WTC11 (cell line): Measurements from ENCODE around the gene TMEM86B.

Experiments used
- FOXP1 ChIP-seq: sonication (generic); formaldehyde crosslinking; IDR thresholded peaks from 2 replicates; pipeline ENCODE4 v1.8.0; 2022; ENCODE audit warnings: missing genetic modification reagents, mild to moderate bottlenecking, moderate library complexity, borderline replicate concordance
- ZBTB21 ChIP-seq: sonication (generic); formaldehyde crosslinking; IDR thresholded peaks from 2 replicates; pipeline ENCODE4 v1.8.1; 2023; ENCODE audit warnings: mild to moderate bottlenecking, missing genetic modification reagents, borderline replicate concordance
- ZNF416 ChIP-seq: fragments of 250-450 bp; sonication (Bioruptor Pico); IDR thresholded peaks from 2 replicates; pipeline ENCODE4 v1.9.0; 2021; ENCODE audit warnings: mild to moderate bottlenecking, inconsistent platforms
- TF ChIP-seq, protein P1 (sequence below): sonication (generic); formaldehyde crosslinking; IDR thresholded peaks from 2 replicates; pipeline ENCODE4 v1.8.1; 2022; ENCODE audit warnings: low read depth, missing genetic modification reagents, borderline replicate concordance
- TF ChIP-seq, protein P2 (sequence below): sonication (generic); formaldehyde crosslinking; IDR thresholded peaks from 2 replicates; pipeline ENCODE4 v1.8.1; 2023; ENCODE audit warnings: mild to moderate bottlenecking, missing genetic modification reagents, moderate library complexity
- TF ChIP-seq, protein P3 (sequence below): fragments of 200-600 bp; IDR thresholded peaks from 2 replicates; pipeline ENCODE4 v1.8.0; 2022; ENCODE audit warnings: antibody characterized with exemption
- TF ChIP-seq, protein P4 (sequence below): sonication (generic); formaldehyde crosslinking; IDR thresholded peaks from 2 replicates; pipeline ENCODE4 v1.8.0; 2023; ENCODE audit warnings: missing genetic modification reagents

DNA sequence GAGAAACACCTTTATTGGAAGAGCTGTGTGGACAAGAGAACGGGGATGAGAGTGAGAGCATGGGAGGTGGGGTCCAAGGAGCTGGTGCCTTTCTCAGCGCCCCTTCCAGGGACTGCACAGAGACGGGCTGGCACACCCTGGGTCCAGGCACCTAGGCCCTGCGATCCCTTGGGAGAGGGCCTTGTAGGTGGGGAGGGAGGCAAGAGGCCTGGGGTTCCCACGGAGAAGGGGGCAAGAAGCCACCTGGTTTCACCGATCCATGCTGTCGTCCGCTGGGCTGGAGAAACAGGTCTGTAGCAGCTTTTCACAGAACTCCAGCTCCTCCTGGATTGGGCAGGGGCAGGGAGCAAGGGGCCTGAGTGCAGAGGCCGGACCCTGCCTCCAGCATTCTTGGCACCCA lies 33.8 kb upstream of the TMEM86B start:
- no peak for TF ChIP-seq FOXP1 (CRISPR knock-in tag)
- TF ChIP-seq, protein P1, sequence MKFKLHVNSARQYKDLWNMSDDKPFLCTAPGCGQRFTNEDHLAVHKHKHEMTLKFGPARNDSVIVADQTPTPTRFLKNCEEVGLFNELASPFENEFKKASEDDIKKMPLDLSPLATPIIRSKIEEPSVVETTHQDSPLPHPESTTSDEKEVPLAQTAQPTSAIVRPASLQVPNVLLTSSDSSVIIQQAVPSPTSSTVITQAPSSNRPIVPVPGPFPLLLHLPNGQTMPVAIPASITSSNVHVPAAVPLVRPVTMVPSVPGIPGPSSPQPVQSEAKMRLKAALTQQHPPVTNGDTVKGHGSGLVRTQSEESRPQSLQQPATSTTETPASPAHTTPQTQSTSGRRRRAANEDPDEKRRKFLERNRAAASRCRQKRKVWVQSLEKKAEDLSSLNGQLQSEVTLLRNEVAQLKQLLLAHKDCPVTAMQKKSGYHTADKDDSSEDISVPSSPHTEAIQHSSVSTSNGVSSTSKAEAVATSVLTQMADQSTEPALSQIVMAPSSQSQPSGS (CRISPR knock-in tag): no peak
- TF ChIP-seq, protein P2, sequence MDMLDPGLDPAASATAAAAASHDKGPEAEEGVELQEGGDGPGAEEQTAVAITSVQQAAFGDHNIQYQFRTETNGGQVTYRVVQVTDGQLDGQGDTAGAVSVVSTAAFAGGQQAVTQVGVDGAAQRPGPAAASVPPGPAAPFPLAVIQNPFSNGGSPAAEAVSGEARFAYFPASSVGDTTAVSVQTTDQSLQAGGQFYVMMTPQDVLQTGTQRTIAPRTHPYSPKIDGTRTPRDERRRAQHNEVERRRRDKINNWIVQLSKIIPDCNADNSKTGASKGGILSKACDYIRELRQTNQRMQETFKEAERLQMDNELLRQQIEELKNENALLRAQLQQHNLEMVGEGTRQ (CRISPR knock-in tag): no peak
- TF ChIP-seq, protein P3, sequence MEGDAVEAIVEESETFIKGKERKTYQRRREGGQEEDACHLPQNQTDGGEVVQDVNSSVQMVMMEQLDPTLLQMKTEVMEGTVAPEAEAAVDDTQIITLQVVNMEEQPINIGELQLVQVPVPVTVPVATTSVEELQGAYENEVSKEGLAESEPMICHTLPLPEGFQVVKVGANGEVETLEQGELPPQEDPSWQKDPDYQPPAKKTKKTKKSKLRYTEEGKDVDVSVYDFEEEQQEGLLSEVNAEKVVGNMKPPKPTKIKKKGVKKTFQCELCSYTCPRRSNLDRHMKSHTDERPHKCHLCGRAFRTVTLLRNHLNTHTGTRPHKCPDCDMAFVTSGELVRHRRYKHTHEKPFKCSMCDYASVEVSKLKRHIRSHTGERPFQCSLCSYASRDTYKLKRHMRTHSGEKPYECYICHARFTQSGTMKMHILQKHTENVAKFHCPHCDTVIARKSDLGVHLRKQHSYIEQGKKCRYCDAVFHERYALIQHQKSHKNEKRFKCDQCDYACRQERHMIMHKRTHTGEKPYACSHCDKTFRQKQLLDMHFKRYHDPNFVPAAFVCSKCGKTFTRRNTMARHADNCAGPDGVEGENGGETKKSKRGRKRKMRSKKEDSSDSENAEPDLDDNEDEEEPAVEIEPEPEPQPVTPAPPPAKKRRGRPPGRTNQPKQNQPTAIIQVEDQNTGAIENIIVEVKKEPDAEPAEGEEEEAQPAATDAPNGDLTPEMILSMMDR: no peak
- TF ChIP-seq, protein P4, sequence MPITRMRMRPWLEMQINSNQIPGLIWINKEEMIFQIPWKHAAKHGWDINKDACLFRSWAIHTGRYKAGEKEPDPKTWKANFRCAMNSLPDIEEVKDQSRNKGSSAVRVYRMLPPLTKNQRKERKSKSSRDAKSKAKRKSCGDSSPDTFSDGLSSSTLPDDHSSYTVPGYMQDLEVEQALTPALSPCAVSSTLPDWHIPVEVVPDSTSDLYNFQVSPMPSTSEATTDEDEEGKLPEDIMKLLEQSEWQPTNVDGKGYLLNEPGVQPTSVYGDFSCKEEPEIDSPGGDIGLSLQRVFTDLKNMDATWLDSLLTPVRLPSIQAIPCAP (CRISPR knock-in tag): no peak
- TF ChIP-seq ZNF416: no peak
- TF ChIP-seq ZBTB21: no peak
